Limb (tissue), 2 donors: ENCODE data around the gene EPHB1.
"Not testable (repeated sequence)": the region's sequence is repeated elsewhere in the genome, so short reads cannot be mapped to it uniquely, and the experiment has no call there.

ENCODE experiments used
- DNase-seq, 2 donors: peaks; one replicate each; pipeline ENCODE4 v3.0.0-alpha.2; 2016; ENCODE audit errors: extremely low spot score in 2 of 2

The EPHB1 gene

GRCh38 chr3:134993011-134993410 is 198.0 kb downstream of the EPHB1 start:
- DNase-seq, result no peak

DNA sequence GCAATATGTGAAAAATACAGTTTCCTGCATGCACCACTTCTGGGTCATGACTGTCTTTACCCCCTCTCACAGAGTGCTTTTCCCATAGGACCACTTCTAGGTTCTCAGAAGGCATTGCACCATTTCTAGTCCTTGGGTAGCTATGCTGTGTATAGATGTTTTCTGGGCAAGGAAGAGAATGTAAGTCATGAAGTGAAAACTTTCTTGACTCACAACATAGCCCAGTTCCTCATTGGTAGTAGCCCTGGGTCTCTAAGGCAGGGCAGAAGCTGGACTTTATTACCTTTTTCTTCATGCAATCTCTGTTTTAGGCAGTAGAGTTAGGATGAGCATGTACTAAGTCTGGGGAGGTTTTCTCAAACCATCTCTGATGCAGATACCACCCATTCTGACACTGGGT is 203.1 kb downstream of the EPHB1 start:
- DNase-seq, result no peak

DNA sequence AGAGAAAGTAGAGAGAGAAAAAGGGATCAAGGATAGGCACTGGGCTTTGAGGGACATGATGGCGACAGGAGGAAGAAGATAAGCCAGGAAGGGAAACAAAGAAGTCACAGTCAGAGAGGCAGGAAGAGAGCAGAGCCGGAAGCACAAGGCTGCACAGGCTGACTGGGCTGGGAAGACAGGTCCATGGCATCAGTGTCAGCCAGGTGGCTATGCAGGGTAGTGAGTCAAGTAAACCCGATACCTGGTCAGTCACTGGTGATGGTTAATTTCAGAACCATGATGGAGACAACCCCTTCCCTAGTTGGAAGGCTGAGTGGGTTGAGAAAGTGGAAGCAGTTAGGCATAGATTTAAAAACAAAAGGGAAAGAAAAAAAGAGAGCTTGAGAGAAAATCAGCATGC is 203.8 kb downstream of the EPHB1 start:
- no peak for DNase-seq

GRCh38 chr3:135000465-135000864 is 205.4 kb downstream of the EPHB1 start:
- no peak for DNase-seq

DNA sequence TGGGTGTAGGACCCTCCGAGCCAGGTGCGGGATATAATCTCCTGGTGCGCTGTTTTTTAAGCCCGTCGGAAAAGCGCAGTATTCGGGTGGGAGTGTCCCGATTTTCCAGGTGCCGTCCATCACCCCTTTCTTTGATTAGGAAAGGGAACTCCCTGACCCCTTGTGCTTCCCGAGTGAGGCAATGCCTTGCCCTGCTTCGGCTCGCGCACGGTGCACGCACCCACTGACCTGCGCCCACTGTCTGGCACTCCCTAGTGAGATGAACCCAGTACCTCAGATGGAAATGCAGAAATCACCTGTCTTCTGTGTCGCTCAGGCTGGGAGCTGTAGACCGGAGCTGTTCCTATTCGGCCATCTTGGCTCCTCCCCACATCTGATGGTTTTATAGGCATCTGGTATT is 210.6 kb downstream of the EPHB1 start:
- DNase-seq, result not testable (repeated sequence)

DNA sequence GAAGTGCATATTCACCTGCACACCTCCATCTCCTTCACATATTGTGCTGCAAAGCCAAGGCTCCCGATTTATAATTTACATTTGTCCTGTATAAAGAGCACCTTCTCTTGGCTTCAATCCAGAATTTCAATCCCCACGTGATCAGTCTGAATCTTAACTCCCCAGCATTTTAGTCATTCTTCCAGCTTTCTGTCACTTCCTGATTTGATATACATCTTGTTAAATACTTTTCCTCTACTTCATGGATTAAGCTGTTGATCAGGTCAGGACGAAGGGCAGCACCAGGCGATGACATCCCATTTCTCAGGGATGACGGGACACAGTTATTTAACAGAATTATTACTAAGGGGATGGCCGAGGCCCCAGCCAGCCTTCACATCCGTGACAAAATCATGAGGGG is 212.5 kb downstream of the EPHB1 start:
- DNase-seq, result no peak

DNA sequence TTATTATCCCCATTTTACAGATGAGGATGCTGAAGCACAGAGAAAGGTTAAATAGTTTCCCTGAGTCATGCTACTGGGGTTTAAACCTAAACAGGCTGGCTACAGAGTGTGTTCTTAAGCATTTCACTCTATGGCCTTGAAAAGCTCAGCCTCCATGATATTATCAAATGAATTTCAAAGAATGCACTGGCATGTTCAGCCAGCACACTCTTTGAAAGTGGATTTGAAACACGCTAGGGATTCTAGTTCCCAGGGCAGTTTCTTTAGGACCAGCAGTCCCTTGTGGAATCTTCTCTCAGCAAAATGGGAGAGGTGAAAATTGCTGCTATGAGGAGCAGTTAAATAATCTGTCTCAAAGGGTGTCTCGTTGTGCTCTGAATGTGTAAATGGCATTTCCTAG is 213.3 kb downstream of the EPHB1 start:
- DNase-seq, result no peak

- no peak for DNase-seq
Observed at GRCh38 chr3:135009014-135009413, 214.0 kb downstream of the EPHB1 start.

GRCh38 chr3:135012101-135012500 is 217.0 kb downstream of the EPHB1 start:
- DNase-seq, result no peak

GRCh38 chr3:135013206-135013605 is 218.1 kb downstream of the EPHB1 start:
- DNase-seq, result no peak

GRCh38 chr3:135014566-135014965 is 219.5 kb downstream of the EPHB1 start:
- no peak for DNase-seq

DNA sequence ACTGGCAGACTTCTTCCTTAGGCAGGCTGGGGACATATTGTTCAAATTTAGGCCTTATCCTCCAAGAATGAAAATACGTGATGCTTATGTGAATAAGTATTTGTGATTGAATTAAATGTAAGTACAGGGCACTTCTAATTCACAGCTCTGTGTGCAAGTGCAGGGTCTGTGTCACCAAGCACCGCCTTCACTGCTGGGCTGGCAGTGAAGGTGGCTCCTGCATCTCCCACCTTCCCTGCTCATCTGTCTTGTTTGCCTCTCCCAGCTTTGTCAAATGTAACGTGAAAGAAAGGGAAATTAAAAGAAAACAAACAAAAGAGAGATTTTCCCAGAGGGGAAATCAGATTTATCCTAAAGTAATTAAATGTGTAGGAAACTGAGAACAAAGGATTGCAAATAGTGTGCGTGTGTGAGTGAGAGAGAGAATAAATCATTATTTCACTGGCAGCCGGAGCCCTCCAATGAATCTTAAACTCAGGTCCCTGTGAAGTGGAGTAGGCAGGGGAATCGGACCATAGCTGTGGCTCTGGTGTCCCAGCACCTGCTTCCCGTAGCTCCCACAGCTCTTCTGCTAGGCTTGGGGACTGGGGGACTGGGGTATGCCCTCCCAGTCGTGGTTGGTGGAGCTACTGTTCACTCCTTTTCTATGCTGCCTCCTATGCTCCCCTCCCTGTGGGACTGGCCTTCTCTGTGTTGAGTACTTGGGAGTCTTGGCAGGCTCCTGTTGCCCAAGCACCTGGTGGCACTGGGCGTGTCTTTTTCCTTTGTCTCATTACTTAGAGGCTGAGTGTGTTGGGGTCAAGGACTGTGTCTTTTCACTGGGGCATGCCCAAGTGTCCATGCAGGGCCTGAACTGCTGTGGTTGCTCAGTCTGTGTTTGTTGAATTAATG is 222.2 kb downstream of the EPHB1 start:
- DNase-seq, result no peak

DNA sequence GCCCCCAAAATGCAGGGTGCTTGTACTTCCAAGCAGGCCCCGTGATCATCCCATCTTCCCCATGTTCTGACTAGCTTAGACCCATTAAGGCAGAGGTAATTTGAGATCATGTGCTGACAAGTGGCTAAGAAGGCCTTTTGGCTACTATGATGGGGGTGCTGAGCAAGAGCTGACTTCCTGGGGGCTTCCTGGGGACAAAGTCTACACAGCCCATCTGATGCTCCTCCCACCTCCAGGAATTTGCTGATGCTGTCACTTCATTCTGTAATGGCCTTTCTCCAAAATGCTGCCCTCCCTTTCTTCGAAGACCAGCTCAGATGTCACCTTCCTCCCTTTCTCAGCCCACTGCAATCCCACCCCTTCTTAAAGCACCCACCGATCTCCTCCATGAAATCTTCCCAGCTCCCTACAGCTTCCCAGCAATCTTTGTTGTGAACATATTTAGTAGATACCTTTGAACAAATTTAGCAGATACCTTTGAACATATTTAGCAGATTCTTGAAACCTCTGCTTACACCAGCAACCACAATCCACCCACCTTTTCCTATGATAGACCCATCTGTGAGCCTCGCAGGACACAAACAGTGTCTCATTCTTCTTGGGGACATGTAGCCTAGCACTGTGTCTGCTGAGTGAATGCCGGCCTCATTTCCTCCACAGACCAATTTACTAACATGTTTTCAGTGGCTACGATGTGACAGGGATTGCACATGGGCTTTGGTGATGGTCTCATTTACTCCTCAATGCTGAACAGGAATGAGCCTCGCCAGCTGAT is 223.3 kb downstream of the EPHB1 start:
- DNase-seq, result no peak

DNA sequence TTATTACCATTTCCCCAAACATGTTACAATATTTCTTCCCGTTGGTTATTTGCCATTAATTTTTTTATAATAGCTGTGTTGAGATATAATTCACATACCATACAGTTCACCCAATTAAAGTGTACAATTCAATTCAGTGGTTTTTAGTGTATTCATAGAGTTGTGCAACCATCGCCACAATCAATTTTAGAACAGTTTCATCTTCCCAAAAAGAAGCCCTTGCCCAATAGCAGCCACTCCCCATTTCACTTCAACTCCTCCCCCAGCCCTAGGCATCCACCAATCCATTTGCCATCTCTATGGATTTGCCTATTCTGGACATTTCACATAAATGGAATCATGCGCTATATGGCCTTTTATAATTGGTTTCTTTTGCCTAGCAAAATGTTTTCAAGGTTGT is 225.1 kb downstream of the EPHB1 start:
- DNase-seq, result no peak

GRCh38 chr3:135023996-135024658 is 229.1 kb downstream of the EPHB1 start:
- DNase-seq, result no peak

DNA sequence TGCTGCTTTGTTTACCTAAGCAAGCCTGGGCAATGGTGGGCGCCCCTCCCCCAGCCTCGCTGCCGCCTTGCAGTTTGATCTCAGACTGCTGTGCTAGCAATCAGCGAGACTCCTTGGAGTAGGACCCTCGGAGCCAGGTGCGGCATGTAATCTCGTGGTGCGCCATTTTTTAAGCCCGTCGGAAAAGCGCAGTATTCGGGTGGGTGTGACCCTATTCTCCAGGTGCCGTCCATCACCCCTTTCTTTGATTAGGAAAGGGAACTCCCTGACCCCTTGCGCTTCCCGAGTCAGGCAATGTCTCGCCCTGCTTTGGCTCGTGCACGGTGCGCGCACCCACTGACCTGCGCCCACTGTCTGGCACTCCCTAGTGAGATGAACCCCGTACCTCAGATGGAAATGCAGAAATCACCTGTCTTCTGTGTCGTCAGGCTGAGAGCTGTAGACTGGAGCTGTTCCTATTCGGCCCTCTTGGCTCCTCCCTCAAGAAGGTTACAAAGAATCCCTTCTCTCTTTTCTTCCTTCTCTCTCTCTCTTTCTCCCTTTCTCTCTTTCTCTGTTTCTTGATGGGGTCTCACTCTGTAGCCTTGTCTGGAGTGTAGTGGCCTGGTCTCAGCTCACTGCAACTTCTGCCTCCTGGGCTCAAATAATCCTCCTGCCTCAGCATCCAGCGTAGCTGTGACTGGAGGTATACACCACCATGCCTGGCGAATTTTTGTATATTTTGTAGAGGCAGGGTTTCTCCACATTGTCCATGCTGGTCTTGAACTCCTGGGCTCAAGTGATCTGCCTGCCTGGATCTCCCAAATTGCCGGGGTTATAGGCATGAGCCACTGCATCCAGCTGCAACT is 235.9 kb downstream of the EPHB1 start:
- DNase-seq, result not testable (repeated sequence)

DNA sequence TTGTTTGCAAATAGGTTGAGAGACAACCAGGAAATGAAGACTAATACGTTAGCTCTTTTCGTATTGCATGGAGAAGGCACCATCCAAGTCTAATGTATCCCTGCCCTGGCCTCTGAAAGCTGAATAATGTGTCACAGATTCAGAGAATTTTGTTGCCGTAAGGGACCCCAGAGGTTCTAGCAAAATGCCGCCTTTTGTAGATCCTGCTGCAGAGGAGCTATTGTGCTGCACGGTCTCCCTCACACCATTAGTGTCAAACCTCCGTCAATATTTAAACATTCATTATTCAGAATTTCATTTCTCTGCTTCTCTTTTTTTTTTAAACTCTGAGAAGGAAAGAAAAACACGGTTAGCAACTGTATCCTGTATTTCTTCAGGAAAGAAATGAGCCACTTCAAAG is 238.7 kb downstream of the EPHB1 start:
- DNase-seq, result no peak

- no peak for DNase-seq
Observed at GRCh38 chr3:135034291-135034768, 239.3 kb downstream of the EPHB1 start.

DNA sequence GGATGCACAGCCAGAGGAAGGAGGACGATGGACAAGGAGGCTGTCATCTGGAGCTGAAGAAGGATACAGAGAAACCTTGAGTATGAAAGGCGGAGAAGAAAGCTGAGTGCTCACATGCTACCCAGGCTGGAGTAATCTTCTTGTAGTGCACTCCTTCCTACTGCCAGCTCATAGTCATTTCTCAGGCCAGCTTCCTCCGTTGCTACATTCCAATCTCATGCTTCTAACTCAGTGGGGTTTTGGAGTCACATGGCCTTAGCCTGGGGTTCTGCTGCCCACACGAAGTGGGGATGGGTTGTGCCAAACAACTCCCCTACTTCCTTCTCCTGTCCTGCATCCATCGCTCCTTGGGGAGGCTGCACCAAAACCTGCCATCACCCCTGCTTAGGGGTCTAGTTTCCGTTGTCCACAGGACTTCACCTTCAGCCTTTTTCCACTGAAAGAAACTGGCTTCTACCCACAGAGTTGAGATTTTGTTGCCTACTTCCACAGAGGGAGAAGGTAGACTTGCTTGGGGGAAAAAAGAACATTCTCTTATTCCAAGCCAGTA is 239.9 kb downstream of the EPHB1 start:
- no peak for DNase-seq

GRCh38 chr3:135038186-135038585 is 243.1 kb downstream of the EPHB1 start:
- DNase-seq, result no peak

DNA sequence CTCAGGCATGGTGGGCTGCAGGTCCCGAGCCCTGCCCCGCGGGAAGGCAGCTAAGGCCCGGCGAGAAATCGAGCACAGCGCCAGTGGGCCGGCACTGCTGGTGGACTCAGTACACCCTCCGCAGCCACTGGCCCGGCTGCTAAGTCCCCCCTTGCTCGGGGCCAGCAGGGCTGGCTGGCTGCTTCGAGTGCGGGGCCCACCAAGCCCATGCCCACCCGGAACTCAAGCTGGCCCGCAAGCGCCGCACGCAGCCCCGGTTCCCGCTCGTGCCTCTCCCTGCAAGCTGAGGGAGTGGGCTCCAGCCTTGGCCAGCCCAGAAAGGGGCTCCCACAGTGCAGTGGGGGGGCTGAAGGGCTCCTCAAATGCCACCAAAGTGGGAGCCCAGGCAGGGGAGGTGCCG is 244.5 kb downstream of the EPHB1 start:
- DNase-seq, result not testable (repeated sequence)
